Activated CD8-positive, alpha-beta T cell treated with anti-CD3 and anti-CD28 coated beads for 36 hours (primary cell): ENCODE measurements around the gene STXBP1. TPM values are rescaled to one million over a fixed set of nuclear protein-coding genes. Genes with fewer than 3 reads are reported as not detected.

Experiments used
- ATAC-seq: fragments of 200-7000 bp; cut with Tn5 transposase; one replicate; pipeline ENCODE4 v1.10.0; 2021; ENCODE audit warnings: mild to moderate bottlenecking, moderate library complexity
- CTCF ChIA-PET: fragments of 350-600 bp; sonication (Branson Sonifier 250); formaldehyde crosslinking; loops from one replicate; lab custom pipeline; 2021; ENCODE audit warnings: antibody characterized with exemption; lab: Charles Lee
- POLR2A ChIA-PET: fragments of 350-600 bp; sonication (Branson Sonifier 250); formaldehyde crosslinking; loops from one replicate; lab custom pipeline; 2021; ENCODE audit warnings: antibody characterized with exemption; lab: Charles Lee
- DNase-seq: peaks from one replicate; pipeline ENCODE4 v3.0.0-alpha.2; 2020
- H3K27ac Mint-ChIP-seq: one replicate; pipeline ENCODE4 v1.8.0; 2021; ENCODE audit warnings: mild to moderate bottlenecking, mixed read lengths
- H3K27me3 Mint-ChIP-seq: one replicate; pipeline ENCODE4 v1.8.0; 2021; ENCODE audit warnings: mixed read lengths
- H3K36me3 Mint-ChIP-seq: one replicate; pipeline ENCODE4 v1.8.0; 2021; ENCODE audit warnings: low read depth, mixed read lengths
- H3K4me1 Mint-ChIP-seq: one replicate; pipeline ENCODE4 v1.8.0; 2021; ENCODE audit warnings: low read depth, mixed read lengths
- H3K4me3 Mint-ChIP-seq: one replicate; pipeline ENCODE4 v1.8.0; 2021; ENCODE audit warnings: mild to moderate bottlenecking, moderate library complexity, mixed read lengths
- H3K9me3 Mint-ChIP-seq: one replicate; pipeline ENCODE4 v1.8.0; 2021; ENCODE audit warnings: mixed read lengths
- CTCF ChIP-seq: fragments of 200-600 bp; IDR thresholded peaks from one replicate; pipeline ENCODE4 v1.8.0; 2022; ENCODE audit warnings: antibody characterized with exemption, mild to moderate bottlenecking
- intact Hi-C: fragments of 100-400 bp; cut with micrococcal nuclease; formaldehyde crosslinking; loops from one replicate; pipeline ENCODE4 v1.10.0; 2022
- total RNA-seq, 2 experiments: library from RNA; stranded (reverse); gene quantifications; one replicate each; pipeline ENCODE4 v1.2.3, GENCODE V29; 2021

The STXBP1 gene
- total RNA-seq, 2 experiments from 2014 or later: 19.2 to 23.5 TPM

- intact Hi-C loops: no loop called here
- H3K27me3 Mint-ChIP-seq: no peaks in the 10 kb centered on the region
- ATAC-seq (no peak), DNase-seq (no peak)
- no peak for TF ChIP-seq CTCF
- peaks cover 3% of the 10 kb centered on the region for H3K4me1 Mint-ChIP-seq
- POLR2A ChIA-PET: interaction anchor here (0.8 kb wide), 1 partner anchor 13 kb away, joined by 3 read pairs; the partner anchor contains the start of gene PTRH1
- H3K27ac Mint-ChIP-seq: no peak overlapping the region
- no peak overlapping the region for H3K4me3 Mint-ChIP-seq
- CTCF ChIA-PET: interaction anchor here (0.9 to 1.3 kb wide), 4 partner anchors 36 to 224 kb away, joined by 3 to 4 read pairs (median 4); no protein-coding TSS in a partner anchor
- H3K9me3 Mint-ChIP-seq: no peaks in the 10 kb centered on the region
- peaks cover 2% of the 10 kb centered on the region for H3K36me3 Mint-ChIP-seq
Measured at GRCh38 chr9:127728808-127729207, 116.7 kb downstream of the STXBP1 start.

- H3K27ac Mint-ChIP-seq: no peak overlapping the region
- no peak for TF ChIP-seq CTCF
- DNase-seq: no peak
- CTCF ChIA-PET: interaction anchor here (0.9 to 1.3 kb wide), 3 partner anchors 35 to 204 kb away, joined by 3 to 4 read pairs (median 4); no protein-coding TSS in a partner anchor
- H3K9me3 Mint-ChIP-seq: no peaks in the 10 kb centered on the region
- peaks cover 2% of the 10 kb centered on the region for H3K36me3 Mint-ChIP-seq
- no peaks in the 10 kb centered on the region for H3K27me3 Mint-ChIP-seq
- POLR2A ChIA-PET: interaction anchor here (0.6 to 0.8 kb wide), 2 partner anchors 14 to 87 kb away, joined by 3 read pairs; partner anchors contain the start of gene PTRH1
- peaks cover 8% of the 10 kb centered on the region for H3K4me1 Mint-ChIP-seq
- intact Hi-C loops: loop anchor here (5.0 to 10.0 kb wide), 2 partner anchors 137 to 225 kb away; no protein-coding TSS in a partner anchor
- H3K4me3 Mint-ChIP-seq: no peak overlapping the region
- no peak for ATAC-seq
Measured at GRCh38 chr9:127729522-127730256, 117.6 kb downstream of the STXBP1 start.

- H3K36me3 Mint-ChIP-seq: peaks cover 2% of the 10 kb centered on the region
- no peak overlapping the region for H3K27ac Mint-ChIP-seq
- H3K4me1 Mint-ChIP-seq: peaks cover 8% of the 10 kb centered on the region
- DNase-seq (no peak), ATAC-seq (no peak)
- POLR2A ChIA-PET: no interaction called here
- TF ChIP-seq CTCF: no peak
- CTCF ChIA-PET: interaction anchor here (0.8 kb wide), 1 partner anchor 140 kb away, joined by 3 read pairs; no protein-coding TSS in a partner anchor
- H3K9me3 Mint-ChIP-seq: no peaks in the 10 kb centered on the region
- intact Hi-C loops: loop anchor here (5.0 to 10.0 kb wide), 2 partner anchors 138 to 225 kb away; no protein-coding TSS in a partner anchor
- no peak overlapping the region for H3K4me3 Mint-ChIP-seq
- no peaks in the 10 kb centered on the region for H3K27me3 Mint-ChIP-seq
Measured at GRCh38 chr9:127730262-127730661, 118.2 kb downstream of the STXBP1 start.

- no peak for TF ChIP-seq CTCF
- H3K4me1 Mint-ChIP-seq: peaks cover 15% of the 10 kb centered on the region
- DNase-seq (no peak), ATAC-seq (no peak)
- H3K9me3 Mint-ChIP-seq: no peaks in the 10 kb centered on the region
- POLR2A ChIA-PET: interaction anchor here (0.9 to 1.2 kb wide), 3 partner anchors 9 to 123 kb away, joined by 3 to 4 read pairs (median 3); no protein-coding TSS in a partner anchor
- intact Hi-C loops: loop anchor here (5.0 to 10.0 kb wide), 2 partner anchors 139 to 226 kb away; no protein-coding TSS in a partner anchor
- CTCF ChIA-PET: interaction anchor here (0.8 to 1.0 kb wide), 3 partner anchors 141 to 387 kb away, joined by 3 to 4 read pairs (median 3); no protein-coding TSS in a partner anchor
- peaks cover 2% of the 10 kb centered on the region for H3K36me3 Mint-ChIP-seq
- no peak overlapping the region for H3K4me3 Mint-ChIP-seq
- H3K27me3 Mint-ChIP-seq: no peaks in the 10 kb centered on the region
- H3K27ac Mint-ChIP-seq: no peak overlapping the region
Measured at GRCh38 chr9:127730799-127731410, 118.8 kb downstream of the STXBP1 start.
